GM23248 (cell line): ENCODE measurements around the gene WWOX.

Source experiments
- EZH2 ChIP-seq: fragments of 200-600 bp; sonication (generic); IDR thresholded peaks from 2 replicates; pipeline ENCODE4 v1.6.1; 2018; ENCODE audit warnings: antibody characterized with exemption, mild to moderate bottlenecking; ENCODE audit not compliant: insufficient read depth, poor library complexity, severe bottlenecking
- EZH2phosphoT487 ChIP-seq: fragments of 200-600 bp; sonication (generic); IDR thresholded peaks from 2 replicates; pipeline ENCODE4 v1.6.1; 2018; ENCODE audit warnings: antibody characterized with exemption, moderate library complexity, mild to moderate bottlenecking, low read depth; ENCODE audit not compliant: insufficient read depth

DNA sequence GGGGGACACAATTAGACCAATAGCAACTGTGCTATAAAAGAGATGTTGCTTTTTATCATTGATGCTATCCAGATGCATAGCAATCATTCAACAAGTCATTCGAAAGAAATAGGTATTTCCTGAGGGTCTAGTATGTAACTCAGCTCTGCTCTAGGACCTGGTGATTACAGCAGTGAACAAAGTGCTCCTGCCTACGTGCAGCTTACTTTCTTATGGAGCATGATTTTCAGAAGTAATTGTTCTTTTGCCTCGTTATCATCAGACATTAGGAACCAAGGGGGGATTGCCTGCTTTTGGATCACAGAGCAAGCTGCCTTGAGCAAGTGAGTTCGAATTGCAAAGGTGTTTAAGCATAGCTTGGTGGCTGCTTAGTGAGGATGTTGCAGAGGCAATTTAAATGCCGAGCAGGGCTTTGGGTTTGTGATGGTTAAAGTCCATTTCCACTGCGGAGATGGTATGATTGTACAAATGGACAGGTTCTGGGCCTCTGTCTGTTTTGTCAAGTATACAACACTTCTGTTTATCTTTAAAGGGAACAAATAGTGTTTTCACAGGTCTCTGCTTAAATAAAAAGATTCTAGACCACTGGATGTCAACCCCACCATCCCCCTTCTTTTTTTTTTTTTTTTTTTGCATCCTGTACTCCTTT, 41.5 kb downstream of the WWOX start:
- TF ChIP-seq EZH2 (no peak), EZH2phosphoT487 (no peak)
